Upper lobe of left lung (tissue), 6 donors: Measurements from ENCODE around the gene HPCAL1. TPM values are rescaled to one million over a fixed set of nuclear protein-coding genes. Genes with fewer than 3 reads are reported as not detected.

Experiments
- ATAC-seq, 2 donors: fragments of 200-7000 bp; cut with Tn5 transposase; one replicate each; pipeline ENCODE4 v1.9.1; 2022; ENCODE audit warnings: mild to moderate bottlenecking in 2 of 2, moderate library complexity in 2 of 2; ENCODE audit not compliant: low FRiP score in 2 of 2
- DNase-seq, 2 donors: peaks; one replicate each; pipeline ENCODE4 v3.0.0-alpha.2; 2019 to 2020
- H3K27ac ChIP-seq, 4 donors: fragments of 200-600 bp; sonication (generic); one replicate each; pipeline ENCODE4 v1.5.1; 2016 to 2019
- H3K27me3 ChIP-seq, 4 donors: fragments of 200-600 bp; sonication (generic); one replicate each; pipeline ENCODE4 v1.5.1; 2017 to 2019
- H3K36me3 ChIP-seq, 4 donors: fragments of 200-600 bp; sonication (generic); one replicate each; pipeline ENCODE4 v1.5.1; 2016 to 2019
- H3K4me1 ChIP-seq, 4 donors: fragments of 200-600 bp; sonication (generic); one replicate each; pipeline ENCODE4 v1.5.1; 2018 to 2019
- H3K4me3 ChIP-seq, 4 donors: fragments of 200-600 bp; sonication (generic); one replicate each; pipeline ENCODE4 v1.5.1; 2017 to 2019; ENCODE audit warnings: mild to moderate bottlenecking in 2 of 4, moderate library complexity in 1 of 4
- H3K9me3 ChIP-seq, 4 donors: fragments of 200-600 bp; sonication (generic); one replicate each; pipeline ENCODE4 v1.5.1; 2018 to 2019
- EP300 ChIP-seq, 4 donors: sonication (generic); formaldehyde crosslinking; IDR thresholded peaks; one replicate each; pipeline ENCODE4 v1.5.1; 2017; ENCODE audit warnings: antibody characterized with exemption in 4 of 4, control low read depth in 2 of 4
- POLR2A ChIP-seq, 4 donors: fragments of 450-650 bp; IDR thresholded peaks; one replicate each; pipeline ENCODE4 v1.5.1; 2016 to 2017; ENCODE audit warnings: antibody characterized with exemption in 4 of 4, mild to moderate bottlenecking in 2 of 4
- POLR2AphosphoS5 ChIP-seq, 2 donors: sonication (generic); formaldehyde crosslinking; IDR thresholded peaks; one replicate each; pipeline ENCODE4 v1.5.1; 2017; ENCODE audit warnings: antibody characterized with exemption in 2 of 2
- WGBS, 2 donors: methylation state at CpG; one replicate each; pipeline ENCODE4 v1.1.5; 2017 to 2018; 5-methylcytosine and 5-hydroxymethylcytosine counted together
- total RNA-seq, 6 donors: library from RNA; depleted of rRNA in 4 of 6; stranded (reverse); fragments of >200 nt in 4 of 6; gene quantifications; one replicate each; pipeline versions ENCODE4 v1.1.0 to v1.2.1, GENCODE V29; 2016 to 2021
- TF ChIP-seq, protein P1 (sequence below), 6 experiments: fragments of 450-650 bp in 4 of 6; fragments of 200-600 bp in 2 of 6; sonication (generic) in 2 of 6; IDR thresholded peaks; one replicate each; pipeline ENCODE4 v1.5.1; 2016 to 2019; ENCODE audit warnings: antibody characterized with exemption in 6 of 6
- donor health status: DM: no; HTN: no; CAD: no; lungs with moderate emphysema.
- donor health status: DM: no; HTN: yes; CAD: no; lungs with severe emphysema.

HPCAL1 gene
- total RNA-seq, 6 donors from 2014 or later, result 131 to 481 (median 261) TPM

DNA sequence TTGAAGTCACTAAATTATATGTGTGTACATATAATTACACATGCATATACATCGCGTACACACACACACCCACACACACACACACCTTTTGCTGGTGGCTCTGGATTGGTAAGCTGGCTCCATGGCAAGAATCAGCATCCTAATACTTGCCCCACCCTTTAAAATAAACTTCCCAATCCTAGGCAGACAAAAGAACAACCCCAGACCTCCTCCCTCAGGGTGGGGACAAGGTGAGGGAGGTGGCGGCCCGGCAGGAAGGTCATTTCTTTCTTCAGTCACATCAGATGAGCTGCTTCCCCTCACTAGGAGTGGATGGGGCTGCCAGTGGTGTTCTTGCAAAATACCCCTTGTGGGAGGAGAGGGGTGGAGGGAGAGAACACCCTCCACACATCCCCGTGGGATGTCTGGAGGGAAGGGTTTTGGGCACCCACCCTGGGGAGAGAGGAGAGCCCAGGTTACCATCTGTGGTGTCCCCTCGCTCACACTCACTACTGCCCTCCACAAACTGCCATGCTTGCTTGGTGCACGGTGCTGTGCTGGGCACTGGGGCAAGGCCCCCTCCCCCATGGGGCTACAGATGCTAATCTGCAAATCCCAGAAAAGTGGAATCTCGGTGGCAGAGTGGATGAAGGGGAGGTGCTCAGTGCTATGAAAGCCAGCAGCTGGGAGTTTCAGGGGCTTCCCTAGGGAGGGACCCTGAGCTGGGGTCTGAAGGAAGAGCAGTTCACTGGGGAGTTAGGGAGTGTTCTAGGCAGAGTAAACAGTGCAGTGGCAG is 81.4 kb downstream of the HPCAL1 start:
- H3K4me3 ChIP-seq, result no peak overlapping the region
- H3K9me3 ChIP-seq, result no peaks in the 10 kb centered on the region
- TF ChIP-seq POLR2AphosphoS5 (IDR thresholded peaks at IDR 0.05) (no peak), EP300 (IDR thresholded peaks at IDR 0.05) (no peak)
- TF ChIP-seq, protein P1, sequence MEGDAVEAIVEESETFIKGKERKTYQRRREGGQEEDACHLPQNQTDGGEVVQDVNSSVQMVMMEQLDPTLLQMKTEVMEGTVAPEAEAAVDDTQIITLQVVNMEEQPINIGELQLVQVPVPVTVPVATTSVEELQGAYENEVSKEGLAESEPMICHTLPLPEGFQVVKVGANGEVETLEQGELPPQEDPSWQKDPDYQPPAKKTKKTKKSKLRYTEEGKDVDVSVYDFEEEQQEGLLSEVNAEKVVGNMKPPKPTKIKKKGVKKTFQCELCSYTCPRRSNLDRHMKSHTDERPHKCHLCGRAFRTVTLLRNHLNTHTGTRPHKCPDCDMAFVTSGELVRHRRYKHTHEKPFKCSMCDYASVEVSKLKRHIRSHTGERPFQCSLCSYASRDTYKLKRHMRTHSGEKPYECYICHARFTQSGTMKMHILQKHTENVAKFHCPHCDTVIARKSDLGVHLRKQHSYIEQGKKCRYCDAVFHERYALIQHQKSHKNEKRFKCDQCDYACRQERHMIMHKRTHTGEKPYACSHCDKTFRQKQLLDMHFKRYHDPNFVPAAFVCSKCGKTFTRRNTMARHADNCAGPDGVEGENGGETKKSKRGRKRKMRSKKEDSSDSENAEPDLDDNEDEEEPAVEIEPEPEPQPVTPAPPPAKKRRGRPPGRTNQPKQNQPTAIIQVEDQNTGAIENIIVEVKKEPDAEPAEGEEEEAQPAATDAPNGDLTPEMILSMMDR (IDR thresholded peaks at IDR 0.05), result no peak
- no peaks in the 10 kb centered on the region for H3K36me3 ChIP-seq
- peaks cover 81 to 98% (median 95%) of the 10 kb centered on the region in 4 donors for H3K4me1 ChIP-seq
- no peak for ATAC-seq
- DNase-seq, result no peak
- H3K27ac ChIP-seq, result peak overlapping the region; percentile 49 to 80 (median 66)
- no peaks in the 10 kb centered on the region for H3K27me3 ChIP-seq
- WGBS, 2 donors, result 41 to 44% methylated on average over 6 to 7 of the region's 8 CpGs

DNA sequence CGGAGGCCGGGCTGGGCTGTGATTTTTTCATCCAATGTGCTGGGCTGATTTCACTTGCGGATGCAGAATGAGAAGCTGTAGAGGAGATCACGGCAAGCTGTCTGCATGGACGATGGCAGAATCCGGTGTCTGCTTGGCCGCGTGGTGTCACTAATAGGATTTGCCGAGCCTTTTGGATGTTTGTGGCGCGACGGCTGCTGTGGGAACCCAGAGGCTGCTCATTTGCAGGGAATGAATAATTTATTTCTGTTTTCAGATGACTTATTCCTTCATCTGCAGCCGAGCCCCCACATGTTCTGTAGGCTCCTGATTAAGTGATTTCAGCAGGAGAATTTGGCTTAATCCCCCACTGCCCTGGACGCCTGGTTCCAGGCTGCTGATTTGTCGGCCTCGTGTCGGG is 82.8 kb downstream of the HPCAL1 start:
- H3K27ac ChIP-seq, result peak overlapping the region; percentile 68 to 80 (median 70)
- DNase-seq (no peak), ATAC-seq (no peak)
- H3K4me3 ChIP-seq, result no peak overlapping the region
- H3K36me3 ChIP-seq, result no peaks in the 10 kb centered on the region
- WGBS, 2 donors, result 94 to 99% methylated on average over 15 to 17 of the region's 17 CpGs
- no peaks in the 10 kb centered on the region for H3K9me3 ChIP-seq
- no peak for TF ChIP-seq POLR2A (IDR thresholded peaks at IDR 0.05)
- TF ChIP-seq, protein P1 (IDR thresholded peaks at IDR 0.05), result no peak
- no peak for TF ChIP-seq EP300 (IDR thresholded peaks at IDR 0.05)
- TF ChIP-seq POLR2AphosphoS5 (IDR thresholded peaks at IDR 0.05), result no peak
- peaks cover 81 to 98% (median 95%) of the 10 kb centered on the region in 4 donors for H3K4me1 ChIP-seq
- H3K27me3 ChIP-seq, result no peaks in the 10 kb centered on the region

DNA sequence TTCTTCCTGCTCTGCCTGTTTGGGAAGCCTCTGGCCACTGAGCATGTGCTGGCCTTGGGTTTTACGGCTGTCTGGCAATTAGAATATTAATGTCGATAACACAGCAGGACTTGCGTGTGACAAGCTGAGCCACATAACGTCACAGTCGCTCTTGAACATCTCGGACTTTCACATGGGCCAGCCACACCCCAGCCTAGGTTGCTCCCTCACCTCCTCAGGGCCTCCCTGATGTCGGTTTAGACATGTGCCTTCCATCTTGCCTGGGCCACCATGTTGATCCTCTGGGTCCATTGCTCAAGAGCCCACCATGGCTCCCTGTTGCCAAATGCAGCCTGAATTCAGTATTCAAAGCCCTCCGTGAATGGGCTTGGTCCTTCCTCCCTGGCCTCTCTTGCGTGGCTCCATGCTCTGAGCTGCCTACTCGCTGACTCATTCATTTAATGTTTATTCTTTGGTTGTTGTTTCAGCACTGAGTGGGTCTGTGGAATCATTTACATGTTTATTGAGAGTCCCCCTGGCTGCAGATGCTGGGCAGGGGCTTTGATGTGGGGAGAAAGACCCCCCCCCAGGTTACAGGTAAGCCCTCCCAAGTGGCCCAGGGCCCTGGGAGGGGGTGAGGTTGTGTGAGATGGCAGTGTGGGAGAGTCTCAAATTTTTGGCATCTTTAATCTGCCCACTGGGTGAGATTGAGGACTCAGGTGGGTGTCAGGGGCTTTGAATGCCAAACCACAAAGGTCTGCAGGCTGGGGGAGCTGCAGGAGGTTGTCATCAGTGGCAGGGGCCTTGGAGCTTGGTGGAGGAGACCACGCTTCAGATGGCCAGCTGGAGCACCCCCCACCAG is 83.4 kb downstream of the HPCAL1 start:
- Histone ChIP-seq H3K27ac (peak overlapping the region; percentile 68 to 80 (median 70)), H3K4me1 (peaks cover 81 to 98% (median 94%) of the 10 kb centered on the region in 4 donors), H3K27me3 (no peaks in the 10 kb centered on the region), H3K9me3 (no peaks in the 10 kb centered on the region), H3K4me3 (no peak overlapping the region), H3K36me3 (peaks cover 0 to 5% (median 0%) of the 10 kb centered on the region in 4 donors)
- DNase-seq (no peak), ATAC-seq (no peak)
- TF ChIP-seq, protein P1 (IDR thresholded peaks at IDR 0.05), result no peak
- TF ChIP-seq POLR2AphosphoS5 (IDR thresholded peaks at IDR 0.05) (no peak), EP300 (IDR thresholded peaks at IDR 0.05) (no peak)
- 65 to 70% methylated on average over 11 of the region's 11 CpGs for WGBS, 2 donors

DNA sequence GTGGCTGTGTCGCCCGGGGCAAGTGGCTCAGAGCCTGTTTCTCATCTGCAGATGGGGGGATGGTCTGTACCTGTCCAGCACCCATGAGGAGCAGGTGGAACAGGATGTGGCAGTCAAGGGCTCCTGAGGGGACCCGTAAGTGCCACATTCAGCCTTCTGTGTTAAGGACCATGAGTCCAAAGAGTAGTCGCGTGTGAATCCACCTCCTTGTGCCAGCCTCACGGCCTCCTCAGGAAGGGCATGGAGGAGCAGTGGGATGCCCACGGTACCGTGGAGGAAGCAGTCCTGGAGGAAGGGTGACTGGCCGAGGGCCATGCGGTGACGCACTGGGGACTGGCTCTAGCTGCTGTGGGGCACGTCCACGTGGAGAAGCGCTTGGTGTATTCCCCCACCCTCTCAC is 84.3 kb downstream of the HPCAL1 start:
- H3K27me3 ChIP-seq, result no peaks in the 10 kb centered on the region
- ATAC-seq, result peak; percentile 57 to 84
- peak; percentile 89 to 91 for DNase-seq

More for the DNA sequence above, 84.3 kb downstream of the HPCAL1 start:
- H3K4me1 ChIP-seq, result peaks cover 80 to 98% (median 86%) of the 10 kb centered on the region in 4 donors
- no peak overlapping the region for H3K4me3 ChIP-seq
- H3K36me3 ChIP-seq, result peaks cover 0 to 6% (median 0%) of the 10 kb centered on the region in 4 donors
- H3K27ac ChIP-seq, result peak overlapping the region; percentile 68 to 80 (median 70)
- H3K9me3 ChIP-seq, result no peaks in the 10 kb centered on the region
- WGBS, 2 donors, result 55 to 90% methylated on average over 2 to 14 of the region's 14 CpGs
- TF ChIP-seq, protein P1 (IDR thresholded peaks at IDR 0.05), result no peak
- TF ChIP-seq POLR2A (IDR thresholded peaks at IDR 0.05) (no peak), EP300 (IDR thresholded peaks at IDR 0.05) (peak in 2 of 4 donors; percentile 57 to 61), POLR2AphosphoS5 (IDR thresholded peaks at IDR 0.05) (peak; percentile 48 to 74)
